H1 (cell line): ENCODE results near the gene TENT4B.

Experiments
- POLR2A ChIP-seq, 2 experiments: IDR thresholded peaks; 1 replicate in 1 of 2; 2 replicates in 1 of 2; pipeline ENCODE4 v1.6.1; 2011; ENCODE audit warnings: low read depth in 2 of 2, low read length in 2 of 2, mild to moderate bottlenecking in 2 of 2; ENCODE audit errors: control extremely low read depth in 1 of 2
- RNF2 ChIP-seq: fragments of 200-900, 300-1000 bp; sonication (generic); IDR thresholded peaks from 2 replicates; pipeline ENCODE4 v1.7.1; 2016; ENCODE audit warnings: borderline replicate concordance, low read depth, mild to moderate bottlenecking, antibody characterized with exemption, low read length; ENCODE audit not compliant: poor library complexity, severe bottlenecking; ENCODE audit errors: missing control alignments

- TF ChIP-seq RNF2 = no peak
- no peak for TF ChIP-seq POLR2A (IDR thresholded peaks at IDR 0.05; ENCODE audit: control extremely low read depth in 1 of 2, low read depth in 2 of 2, low read length in 2 of 2)
Observed at GRCh38 chr16:50276801-50277555, 123.9 kb downstream of the TENT4B start.
